HG02981 (cell line): ENCODE data around the gene TMEM239.
"Not testable (repeated sequence)": the region's sequence is repeated elsewhere in the genome, so short reads cannot be mapped to it uniquely, and the experiment has no call there.

Experiments
- ATAC-seq: cut with Tn5 transposase; IDR thresholded peaks from one replicate; pipeline ENCODE4 v1.9.1; 2021; ENCODE audit warnings: mild to moderate bottlenecking, moderate library complexity; ENCODE audit not compliant: unreplicated experiment

TMEM239 gene

DNA sequence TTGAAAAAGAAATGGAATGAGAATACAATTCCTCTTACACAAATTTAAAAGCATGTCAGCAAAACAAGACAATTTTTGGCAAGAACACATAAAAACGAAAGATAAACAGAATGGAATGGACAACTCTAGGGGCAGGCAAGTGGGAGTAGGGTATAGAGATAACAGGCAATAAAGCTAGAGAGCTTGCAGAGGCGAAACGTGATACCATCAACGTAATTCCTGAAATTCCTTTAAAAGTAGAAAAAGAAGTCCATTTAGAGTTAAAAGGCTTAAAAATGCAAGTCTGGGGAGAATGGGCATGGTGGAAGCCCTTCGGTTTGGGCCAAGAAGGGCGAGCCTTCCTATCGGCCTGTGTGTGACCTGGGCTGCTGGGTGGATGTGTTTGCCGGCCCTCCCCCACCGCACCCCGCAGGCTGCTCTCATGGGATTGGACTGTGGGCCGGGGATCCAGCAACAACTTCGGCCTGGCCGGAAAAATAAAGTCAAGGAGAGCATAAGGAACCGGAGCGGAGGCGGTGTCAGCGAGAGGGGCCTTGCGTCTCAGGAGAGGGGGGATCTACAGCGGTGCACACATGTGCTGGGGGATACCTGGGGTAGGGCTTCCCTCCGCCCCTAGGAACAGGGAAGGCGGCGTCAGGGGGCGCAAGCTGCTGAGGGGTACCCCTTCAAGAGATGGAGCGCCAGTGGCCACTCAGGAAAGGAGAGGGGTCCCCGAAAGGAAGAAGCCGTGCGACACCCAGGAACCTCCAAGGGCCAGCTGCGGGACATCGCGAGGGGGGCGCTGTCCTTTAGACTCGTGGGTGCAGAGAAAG is 4.1 kb downstream of the TMEM239 start:
- ATAC-seq: no peak

DNA sequence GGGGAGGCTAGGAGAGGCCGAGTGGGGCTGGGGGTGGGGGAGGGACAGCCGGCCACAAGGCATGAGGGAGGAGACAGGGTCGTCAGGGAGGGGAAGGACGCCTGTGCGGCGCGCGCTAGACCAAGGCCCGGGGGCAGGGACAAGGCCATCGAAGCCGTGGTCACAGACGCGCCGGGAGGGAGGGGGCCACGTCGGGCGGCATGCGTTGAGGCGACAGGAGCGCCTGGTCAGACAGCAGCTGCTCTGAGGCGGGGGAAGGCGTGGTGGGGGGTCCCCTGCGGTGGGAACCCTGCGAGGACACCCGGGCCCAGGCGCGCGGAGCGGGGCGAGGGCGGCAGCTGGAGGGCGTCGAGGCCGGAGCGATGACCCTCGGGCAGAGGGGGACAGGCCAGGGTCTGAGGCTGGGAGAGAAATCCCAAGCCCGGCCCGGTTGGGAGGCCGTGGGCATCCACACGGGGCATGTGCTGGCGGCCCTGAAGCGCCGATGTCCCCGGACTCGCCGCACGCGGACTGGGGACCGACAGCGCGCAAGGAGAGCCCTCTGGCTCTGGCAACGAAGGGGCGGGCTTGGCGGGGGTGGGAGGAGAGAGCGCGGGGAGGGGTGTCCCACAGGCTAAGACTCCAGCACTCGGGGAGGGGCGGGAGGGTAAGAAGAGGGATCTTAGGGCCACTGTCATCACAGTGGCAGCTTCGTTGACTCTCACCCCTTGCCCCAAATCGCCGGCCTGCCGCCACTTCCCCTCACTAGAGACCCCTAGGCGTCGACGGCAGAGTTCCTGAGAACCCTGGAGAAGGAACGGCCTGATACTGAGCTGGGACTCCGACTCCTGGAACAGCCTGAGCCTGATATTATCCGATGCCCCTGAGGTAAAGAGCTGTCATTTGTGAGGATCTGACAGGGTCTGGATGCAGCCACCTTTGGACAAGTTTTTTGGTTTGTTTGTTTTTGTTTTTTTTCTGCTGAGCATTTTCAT is 5.0 kb downstream of the TMEM239 start:
- no peak for ATAC-seq

DNA sequence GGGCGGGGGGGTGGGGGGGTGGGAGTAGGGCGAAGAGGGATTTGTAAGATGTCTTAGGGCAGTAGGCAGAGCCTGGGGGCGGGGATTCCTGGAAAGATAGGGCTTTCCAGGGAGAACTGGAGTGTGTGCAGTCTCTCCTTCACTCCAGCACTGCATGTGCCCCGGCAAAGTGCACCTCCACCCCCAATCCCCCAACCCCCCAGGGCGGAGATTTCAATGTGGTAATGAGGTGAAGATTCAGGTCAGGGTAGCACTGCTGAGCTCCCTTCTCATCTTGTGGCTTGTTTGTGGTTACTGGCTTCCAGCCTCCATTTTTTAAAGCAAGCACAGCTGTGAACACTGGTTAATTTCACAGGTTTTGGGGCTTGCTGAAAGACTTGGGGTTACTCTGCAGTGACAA is 5.9 kb downstream of the TMEM239 start:
- ATAC-seq: no peak

DNA sequence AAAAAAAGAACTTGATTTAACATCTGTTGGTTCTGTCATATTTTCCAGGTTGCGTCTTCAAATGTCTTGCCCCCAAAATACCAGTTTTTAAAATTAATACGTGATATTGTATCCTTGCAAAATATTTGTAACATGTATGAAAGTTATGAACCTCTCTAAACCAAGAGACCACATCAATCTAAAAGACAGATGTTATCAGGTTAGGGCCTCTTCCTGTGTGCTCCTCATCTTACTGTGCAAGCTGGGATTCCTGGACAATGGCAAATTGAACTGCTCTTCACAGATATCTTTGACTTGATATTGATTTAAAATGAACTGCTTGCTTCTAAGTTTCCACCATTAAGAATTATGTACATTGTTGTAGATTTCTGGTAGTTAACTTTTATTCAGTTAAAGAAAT is 9.6 kb downstream of the TMEM239 start:
- no peak for ATAC-seq

DNA sequence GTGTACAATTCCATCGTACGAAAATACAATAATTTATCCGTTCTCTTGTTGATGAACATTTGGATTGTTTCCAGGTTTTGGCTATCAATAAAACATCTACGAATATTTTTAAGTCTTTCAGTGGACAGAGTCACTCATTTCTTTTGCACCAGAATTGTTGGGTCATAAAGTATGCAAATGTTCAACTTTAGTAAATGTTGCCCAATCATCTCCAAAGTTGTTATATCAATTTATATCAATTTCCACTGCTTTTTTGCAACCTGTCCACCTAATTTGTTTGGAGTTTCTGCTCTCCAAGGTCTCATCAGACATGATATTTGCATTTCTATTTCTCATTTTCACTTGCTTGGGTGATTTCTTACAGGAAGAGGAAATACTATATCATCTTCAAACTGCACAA is 10.5 kb downstream of the TMEM239 start:
- no peak for ATAC-seq

DNA sequence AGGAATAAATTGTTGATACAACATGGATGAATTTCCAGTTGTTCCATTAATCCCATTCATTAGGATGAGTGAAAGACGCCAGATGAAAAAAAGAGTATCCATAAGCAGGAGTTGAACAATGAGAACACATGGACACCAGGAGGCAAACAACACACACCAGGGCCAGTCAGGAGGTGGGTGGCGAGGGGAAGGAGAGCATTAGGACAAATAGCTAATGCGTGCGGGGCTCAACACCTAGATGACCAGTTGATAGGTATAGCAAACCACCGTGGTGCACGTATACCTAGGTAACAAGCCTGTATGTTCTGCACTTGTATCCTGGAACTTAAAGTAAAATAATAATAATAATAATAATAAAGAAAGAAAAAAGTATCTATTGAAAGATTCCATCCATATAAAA is 13.2 kb downstream of the TMEM239 start:
- no peak for ATAC-seq

DNA sequence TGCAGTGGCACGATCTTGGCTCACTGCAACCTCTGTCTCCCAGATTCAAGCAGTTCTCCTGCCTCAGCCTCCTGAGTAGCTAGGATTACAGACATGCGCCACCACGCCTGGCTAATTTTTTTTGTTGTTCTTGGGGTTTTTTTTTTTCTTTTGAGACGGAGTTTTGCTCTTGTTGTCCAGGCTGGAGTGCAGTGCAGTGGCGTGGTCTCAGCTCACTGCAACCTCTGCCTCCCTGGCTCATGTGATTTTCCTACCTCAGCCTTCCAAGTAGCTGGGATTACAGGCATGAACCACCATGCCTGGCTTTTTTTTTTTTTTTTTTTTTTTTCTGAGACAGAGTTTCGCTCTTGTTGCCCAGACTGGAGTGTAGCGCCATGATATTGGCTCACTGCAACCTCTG is 15.0 kb downstream of the TMEM239 start:
- not testable (repeated sequence) for ATAC-seq

DNA sequence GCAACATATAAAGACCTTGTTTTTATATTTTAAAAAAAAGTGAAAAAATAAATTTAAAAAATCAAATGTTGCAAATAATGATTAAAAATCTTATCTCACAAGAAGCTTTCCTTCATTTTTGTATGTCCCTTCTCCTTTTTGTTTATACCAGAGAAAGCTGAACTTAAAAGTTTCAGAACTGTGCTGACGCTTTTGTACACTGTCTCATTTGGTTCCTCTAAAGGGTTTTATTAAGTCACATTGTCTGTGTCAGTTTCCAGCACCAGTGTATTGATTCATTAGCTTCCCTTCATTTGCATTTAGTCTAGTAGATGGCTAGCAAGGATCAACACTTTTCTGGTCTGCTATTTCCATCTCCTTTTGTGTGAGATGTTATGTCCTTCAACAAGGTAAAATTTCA is 17.6 kb downstream of the TMEM239 start:
- ATAC-seq: no peak

DNA sequence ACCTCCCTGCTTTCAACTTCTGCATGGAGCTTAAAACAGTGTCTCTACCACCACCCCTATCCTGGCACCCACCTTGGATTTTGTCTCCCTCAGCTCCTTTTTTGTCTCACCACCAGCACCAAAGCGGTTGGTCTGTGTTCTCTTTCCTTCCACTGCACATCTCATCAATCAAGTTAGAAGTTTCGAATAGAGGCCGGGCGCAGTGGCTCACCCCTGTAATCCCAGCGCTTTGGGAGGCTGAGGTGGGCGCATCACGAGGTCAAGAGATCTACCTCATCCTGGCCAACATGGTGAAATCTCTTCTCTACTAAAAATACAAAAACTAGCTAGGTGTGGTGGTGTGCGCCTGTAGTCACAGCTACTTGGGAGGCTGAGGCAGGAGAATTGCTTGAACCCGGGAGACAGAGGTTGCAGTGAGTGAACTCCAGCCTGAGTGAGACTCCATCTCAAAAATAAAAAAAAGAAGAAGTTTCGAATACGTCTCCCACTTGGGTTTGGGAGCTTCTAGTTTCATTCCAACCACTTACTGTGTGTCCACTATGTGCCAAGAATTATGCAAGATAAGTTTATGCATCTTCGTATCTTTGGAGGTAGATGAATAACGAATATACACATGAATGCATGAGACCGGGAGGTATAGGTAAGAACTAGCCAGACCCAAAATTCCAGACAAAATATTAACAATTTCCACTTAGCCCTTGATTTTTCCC is 18.4 kb downstream of the TMEM239 start:
- ATAC-seq: no peak

DNA sequence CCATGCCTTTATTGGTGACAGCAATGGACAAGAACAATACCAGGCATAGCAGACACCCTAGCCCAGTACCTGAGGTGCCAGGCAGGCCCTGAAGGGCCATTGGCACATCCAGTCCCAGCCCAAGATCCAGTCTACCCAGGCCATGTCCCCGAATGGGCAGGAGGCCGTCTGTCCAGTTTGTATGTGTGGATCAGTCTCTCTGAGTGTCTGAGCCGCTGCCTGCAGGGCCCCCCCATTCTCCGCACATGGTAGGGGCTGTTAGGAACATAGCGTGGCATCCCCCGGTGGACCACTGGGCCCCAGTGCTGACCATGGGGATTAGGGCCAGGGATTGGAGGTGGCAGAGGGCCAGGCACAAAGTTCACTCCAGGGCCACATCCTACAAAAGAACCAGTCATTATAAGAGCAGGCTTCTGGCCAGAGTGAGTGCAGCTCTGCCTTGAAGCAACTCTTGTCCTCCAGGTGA is 19.2 kb downstream of the TMEM239 start:
- ATAC-seq: no peak

DNA sequence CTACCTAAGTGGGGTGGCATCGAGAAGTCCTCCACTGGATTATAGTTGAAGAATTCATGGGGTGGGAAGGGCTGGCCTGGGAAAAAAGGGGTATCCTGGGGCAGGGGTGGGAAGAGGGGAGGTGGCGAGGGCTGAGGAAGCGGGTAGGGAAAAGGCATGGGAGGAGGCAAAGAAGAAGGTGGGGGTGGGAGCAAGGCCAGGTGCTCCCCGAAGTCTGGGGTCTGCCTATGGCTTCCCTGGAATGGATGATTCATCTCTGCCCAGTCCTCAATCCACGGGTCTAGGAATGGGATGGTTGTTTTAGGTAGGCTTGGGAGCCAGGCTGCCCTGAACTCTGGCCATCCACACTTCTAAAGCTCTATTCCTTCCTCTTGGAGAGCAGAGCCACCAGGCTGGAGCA is 19.9 kb downstream of the TMEM239 start:
- no peak for ATAC-seq

DNA sequence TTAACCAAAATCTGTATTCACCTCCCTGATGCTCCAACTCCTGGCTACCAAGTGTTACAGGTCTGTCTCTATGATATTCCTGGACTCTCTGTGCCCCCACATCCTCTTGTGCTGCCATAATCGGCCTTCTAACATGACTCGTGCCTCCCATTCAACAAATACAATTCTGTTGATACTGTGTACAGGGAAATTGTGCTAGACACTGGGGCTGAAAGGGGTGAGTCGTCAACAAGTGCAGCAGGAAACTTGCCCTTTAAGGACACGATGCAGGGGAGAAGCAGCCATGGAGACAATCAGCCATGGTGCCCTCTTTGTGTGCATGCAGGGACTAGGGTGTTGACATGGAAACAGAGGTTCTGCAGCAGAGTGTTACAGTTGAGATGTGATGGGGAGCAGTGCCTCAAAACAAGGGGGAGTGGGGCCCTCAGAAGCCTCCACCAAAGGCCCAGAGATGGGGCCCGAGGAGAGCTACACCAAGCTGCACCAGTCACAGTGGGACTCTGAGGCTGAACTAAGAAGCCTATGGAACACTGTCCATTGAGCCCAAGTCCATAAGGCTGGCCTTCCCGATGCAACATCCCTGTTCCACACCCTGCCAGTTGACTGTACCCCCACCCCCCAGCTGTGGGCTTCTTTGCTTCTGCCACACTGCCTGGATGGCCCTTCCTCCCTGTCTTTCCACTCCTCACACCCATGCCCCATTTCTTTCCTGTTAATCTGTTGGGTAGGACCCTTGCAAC is 21.2 kb downstream of the TMEM239 start:
- no peak for ATAC-seq

DNA sequence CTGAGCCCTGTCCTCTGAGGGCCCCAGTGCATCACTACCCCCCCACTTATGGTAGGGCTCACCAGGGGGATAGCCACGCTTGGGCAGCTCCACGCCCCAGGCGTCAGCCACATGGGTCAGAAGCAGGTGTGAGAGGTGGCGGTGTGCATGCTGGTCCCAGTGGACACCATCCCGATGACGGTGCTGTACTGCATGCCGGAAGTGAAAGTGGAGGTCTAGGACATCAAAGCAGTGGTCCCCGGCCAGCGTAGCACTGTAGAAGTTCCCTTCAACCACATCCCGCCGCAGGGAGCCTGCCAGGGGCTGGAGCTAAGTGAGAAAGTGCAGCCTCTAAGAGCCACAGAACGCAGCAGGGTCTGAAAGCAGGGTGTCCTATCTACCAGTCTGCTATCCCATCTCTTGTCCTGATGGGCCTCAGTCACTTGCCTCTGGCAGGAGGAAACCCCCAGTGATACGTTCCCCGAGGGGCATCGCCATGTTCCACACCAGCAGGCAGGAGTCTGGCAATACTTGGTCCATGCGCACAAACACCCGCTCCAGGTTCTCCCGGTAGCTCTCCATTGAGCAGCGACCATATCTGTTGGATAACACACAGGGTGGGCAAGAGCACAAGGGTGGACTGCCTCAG is 22.1 kb downstream of the TMEM239 start:
- ATAC-seq: no peak

DNA sequence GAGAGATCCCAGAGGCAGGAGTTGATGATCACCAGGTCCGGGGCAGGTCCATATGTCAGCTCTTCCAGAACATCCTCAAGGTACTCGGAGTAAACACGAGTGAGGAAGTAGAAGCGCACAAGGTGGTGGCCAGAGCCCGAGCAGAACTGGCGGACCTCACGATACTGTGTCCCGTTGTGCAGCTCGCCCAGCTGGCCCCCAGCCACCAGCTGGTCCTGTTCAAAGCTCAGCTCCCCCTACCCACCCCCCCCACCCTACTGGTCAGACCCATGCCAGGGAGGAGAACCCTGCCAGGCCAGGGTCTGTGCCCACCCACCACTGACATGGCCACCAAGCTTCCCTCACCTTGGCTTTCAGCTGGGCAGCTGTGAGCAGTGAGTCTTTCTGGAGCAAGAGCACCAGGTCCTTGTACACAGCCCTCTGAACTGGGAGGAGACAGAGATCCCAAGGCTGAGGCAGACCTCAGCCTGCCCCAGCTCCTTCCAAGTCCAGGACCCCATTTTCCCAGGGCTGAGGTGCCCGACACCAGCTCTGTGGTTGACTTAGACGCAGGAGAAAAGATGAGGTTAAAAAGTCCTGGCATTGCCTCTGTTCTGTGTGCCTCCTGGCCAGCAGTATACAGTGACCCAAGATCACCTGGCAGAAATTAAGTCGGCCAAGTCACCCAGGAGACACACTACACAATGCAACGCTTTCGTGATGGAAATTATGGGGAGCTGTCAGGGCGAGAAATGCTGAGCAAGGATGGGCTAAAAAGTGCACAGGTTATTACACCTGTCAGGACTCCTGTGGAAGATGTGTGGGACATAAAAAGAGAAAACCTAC is 22.9 kb downstream of the TMEM239 start:
- ATAC-seq: no peak

DNA sequence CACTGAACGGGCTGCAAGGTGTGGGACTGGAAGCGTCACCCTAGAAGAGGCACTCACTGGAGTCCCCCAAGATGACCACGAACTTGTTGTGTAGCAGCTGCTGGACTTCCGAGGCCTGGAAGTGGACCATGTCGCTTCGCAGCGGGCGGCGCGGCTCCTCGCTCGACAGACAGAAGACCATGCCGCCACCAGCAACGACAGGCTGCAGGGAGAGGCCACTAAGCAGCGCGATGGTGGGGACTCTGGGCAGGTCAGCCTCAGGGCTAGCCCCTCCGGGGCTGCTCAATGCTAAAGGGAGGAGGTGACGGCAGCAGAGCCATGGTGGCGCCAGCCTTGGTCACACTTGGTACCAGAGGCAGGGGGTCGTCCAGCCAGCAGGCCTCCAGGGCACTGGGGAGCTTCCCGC is 23.6 kb downstream of the TMEM239 start:
- ATAC-seq: no peak

DNA sequence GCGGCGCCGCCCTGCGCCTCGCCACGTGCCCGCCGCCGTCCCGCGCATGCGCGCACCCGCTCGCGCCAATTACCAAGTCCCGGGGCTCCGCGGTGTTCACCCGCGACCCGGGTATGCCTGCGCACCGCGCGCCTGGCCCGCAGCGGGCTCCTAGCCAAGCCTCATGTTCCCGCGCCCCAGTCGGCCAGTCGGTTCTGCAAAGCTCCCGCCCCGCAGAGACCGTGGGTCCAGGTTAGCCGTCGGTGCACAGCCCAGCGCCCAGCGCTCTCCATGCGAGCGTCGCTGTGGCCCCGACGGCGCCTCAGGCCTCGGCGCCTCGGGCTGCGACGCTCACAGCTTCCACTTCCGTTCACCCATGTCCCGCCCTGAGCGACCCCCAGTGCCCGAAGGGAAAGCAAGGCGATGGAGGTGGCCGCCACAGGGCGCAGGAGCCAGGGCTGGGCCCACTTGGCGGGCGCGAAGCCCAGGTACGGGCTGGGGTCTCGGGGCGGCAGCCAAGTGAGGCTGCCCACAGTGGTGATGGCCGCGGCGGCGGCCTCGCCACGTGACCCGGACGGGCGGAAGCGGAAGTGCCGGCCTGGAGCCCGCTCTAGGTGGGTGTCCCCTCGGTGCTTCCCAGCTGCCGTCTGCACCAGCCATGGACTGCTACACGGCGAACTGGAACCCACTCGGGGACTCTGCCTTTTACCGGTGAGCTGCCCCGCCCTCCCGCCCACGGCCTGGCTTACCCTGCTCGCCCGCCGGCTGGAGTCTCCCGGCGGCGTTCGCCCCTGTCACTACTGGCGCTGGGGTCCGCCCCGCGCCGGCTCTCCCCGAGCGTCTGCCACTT is 24.2 kb downstream of the TMEM239 start, which contains the start of the genes PCED1A and VPS16:
PCED1A (minus strand) TSS at position 518 of the 829 bp plus-strand sequence. CDS start 743 bp downstream, outside the sequence.
VPS16 (plus strand) TSS at position 608 of the 829 bp plus-strand sequence; CDS start at position 638, 30 bp downstream.
- peak; percentile 95 for ATAC-seq

DNA sequence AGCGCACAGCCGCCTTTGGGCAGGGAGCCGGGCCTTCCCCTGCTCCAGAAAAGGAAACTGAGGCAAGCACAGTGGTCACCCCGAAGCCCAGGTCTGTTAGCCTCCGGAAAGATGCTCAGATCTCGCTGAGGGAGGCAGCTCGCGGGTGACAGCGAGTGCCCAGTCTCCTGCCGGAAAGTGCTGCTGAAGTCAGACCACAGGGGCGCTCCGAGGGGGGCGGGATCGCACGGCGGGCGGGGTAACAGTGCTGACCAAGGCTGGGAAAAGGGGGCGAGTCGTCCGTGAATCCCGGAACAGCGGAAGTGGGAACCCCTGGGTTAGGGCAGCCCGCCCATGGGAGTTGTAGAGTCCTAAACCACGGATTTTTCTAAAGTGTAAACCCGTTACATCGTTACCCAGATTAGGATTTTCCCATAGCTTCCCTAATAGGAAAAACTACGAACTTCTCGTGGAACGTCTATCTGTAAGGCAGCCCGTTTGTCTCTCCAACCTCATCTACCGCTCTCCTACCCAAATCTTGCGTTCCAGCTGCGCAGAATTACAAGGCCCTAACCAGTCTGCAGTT is 24.9 kb downstream of the TMEM239 start:
- ATAC-seq: peak; percentile 36

DNA sequence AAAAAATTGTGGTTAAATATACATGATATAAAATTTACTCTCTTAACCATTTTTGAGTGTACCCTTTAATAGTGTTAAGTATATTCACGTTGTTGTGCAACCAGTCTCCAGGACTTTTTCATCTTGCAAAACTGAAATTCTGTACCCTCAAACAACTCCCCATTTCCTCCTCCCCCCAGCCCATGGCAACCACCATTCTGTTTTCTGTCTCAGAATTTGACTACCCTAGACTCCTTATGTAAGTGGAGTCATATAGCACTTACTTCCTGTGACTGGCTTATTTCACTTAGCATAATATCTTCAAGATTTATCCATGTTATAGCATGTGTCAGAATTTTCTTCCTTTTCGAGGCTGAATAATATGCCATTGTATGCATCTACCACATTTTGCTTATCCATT is 29.4 kb downstream of the TMEM239 start:
- no peak for ATAC-seq
